Loucy (cell line): ENCODE data around the gene INF2.
A peak's percentile ranks its signal among the peaks of the same experiment; 100 is the strongest.

Experiments used
- H2AFZ ChIP-seq: fragments of 200-600 bp; sonication (generic); 2 replicates; pipeline ENCODE4 v1.6.0; 2016; ENCODE audit warnings: antibody characterized with exemption, mild to moderate bottlenecking, low read length, moderate library complexity
- H3F3A ChIP-seq: fragments of 200-600 bp; 2 replicates; pipeline ENCODE4 v1.6.0; 2016; ENCODE audit warnings: antibody characterized with exemption, low read depth, mild to moderate bottlenecking
- H3K27me3 ChIP-seq: fragments of 200-600 bp; sonication (generic); 2 replicates; pipeline ENCODE4 v1.6.1; 2014; ENCODE audit warnings: low read length, mild to moderate bottlenecking; ENCODE audit not compliant: insufficient read depth, poor library complexity, severe bottlenecking
- H3K36me3 ChIP-seq: fragments of 200-600 bp; sonication (generic); 2 replicates; pipeline ENCODE4 v1.6.1; 2016; ENCODE audit warnings: low read length; ENCODE audit not compliant: insufficient read depth
- H3K4me1 ChIP-seq: fragments of 200-600 bp; sonication (generic); 2 replicates; pipeline ENCODE4 v1.5.1; 2014; ENCODE audit warnings: low read length, mild to moderate bottlenecking; ENCODE audit not compliant: insufficient read depth, poor library complexity, severe bottlenecking
- H3K4me2 ChIP-seq: fragments of 200-600 bp; sonication (generic); 2 replicates; pipeline ENCODE4 v1.6.0; 2014; ENCODE audit warnings: antibody characterized with exemption, low read length, low read depth, mild to moderate bottlenecking; ENCODE audit not compliant: poor library complexity, severe bottlenecking
- H3K4me3 ChIP-seq: fragments of 200-600 bp; sonication (generic); 2 replicates; pipeline ENCODE4 v1.5.1; 2014; ENCODE audit warnings: low read length, mild to moderate bottlenecking, mixed read lengths; ENCODE audit not compliant: poor library complexity, severe bottlenecking
- H3K79me2 ChIP-seq: fragments of 200-600 bp; sonication (generic); 2 replicates; pipeline ENCODE4 v1.6.1; 2014; ENCODE audit warnings: low read length; ENCODE audit not compliant: insufficient read depth
- H3K9ac ChIP-seq: fragments of 200-600 bp; sonication (generic); 2 replicates; pipeline ENCODE4 v1.6.0; 2014; ENCODE audit warnings: mild to moderate bottlenecking, low read depth, low read length, moderate library complexity; ENCODE audit not compliant: poor library complexity, severe bottlenecking
- H3K9me2 ChIP-seq: fragments of 200-600 bp; sonication (generic); replicated peaks from 2 replicates; pipeline ENCODE4 v1.6.1; 2016; ENCODE audit warnings: low read depth, low read length, mixed read lengths
- H3K9me3 ChIP-seq: fragments of 200-600 bp; sonication (generic); 2 replicates; pipeline ENCODE4 v1.6.1; 2014; ENCODE audit warnings: mild to moderate bottlenecking, antibody characterized with exemption, low read length, low read depth; ENCODE audit not compliant: insufficient read depth
- H4K20me1 ChIP-seq: fragments of 200-600 bp; sonication (generic); 2 replicates; pipeline ENCODE4 v1.6.0; 2014; ENCODE audit warnings: antibody characterized with exemption, low read length, mild to moderate bottlenecking; ENCODE audit not compliant: insufficient read depth, poor library complexity, severe bottlenecking
- EZH2phosphoT487 ChIP-seq: fragments of 200-600 bp; IDR thresholded peaks from 2 replicates; pipeline ENCODE4 v1.6.1; 2018; ENCODE audit warnings: antibody characterized with exemption, mild to moderate bottlenecking, moderate library complexity, borderline replicate concordance
- TF ChIP-seq, protein P1 (sequence below): fragments of 200-600 bp; sonication (generic); conservative IDR thresholded peaks from 2 replicates; pipeline ENCODE4 v1.5.1; 2014; ENCODE audit warnings: mild to moderate bottlenecking, antibody characterized with exemption, low read length

INF2 gene

DNA sequence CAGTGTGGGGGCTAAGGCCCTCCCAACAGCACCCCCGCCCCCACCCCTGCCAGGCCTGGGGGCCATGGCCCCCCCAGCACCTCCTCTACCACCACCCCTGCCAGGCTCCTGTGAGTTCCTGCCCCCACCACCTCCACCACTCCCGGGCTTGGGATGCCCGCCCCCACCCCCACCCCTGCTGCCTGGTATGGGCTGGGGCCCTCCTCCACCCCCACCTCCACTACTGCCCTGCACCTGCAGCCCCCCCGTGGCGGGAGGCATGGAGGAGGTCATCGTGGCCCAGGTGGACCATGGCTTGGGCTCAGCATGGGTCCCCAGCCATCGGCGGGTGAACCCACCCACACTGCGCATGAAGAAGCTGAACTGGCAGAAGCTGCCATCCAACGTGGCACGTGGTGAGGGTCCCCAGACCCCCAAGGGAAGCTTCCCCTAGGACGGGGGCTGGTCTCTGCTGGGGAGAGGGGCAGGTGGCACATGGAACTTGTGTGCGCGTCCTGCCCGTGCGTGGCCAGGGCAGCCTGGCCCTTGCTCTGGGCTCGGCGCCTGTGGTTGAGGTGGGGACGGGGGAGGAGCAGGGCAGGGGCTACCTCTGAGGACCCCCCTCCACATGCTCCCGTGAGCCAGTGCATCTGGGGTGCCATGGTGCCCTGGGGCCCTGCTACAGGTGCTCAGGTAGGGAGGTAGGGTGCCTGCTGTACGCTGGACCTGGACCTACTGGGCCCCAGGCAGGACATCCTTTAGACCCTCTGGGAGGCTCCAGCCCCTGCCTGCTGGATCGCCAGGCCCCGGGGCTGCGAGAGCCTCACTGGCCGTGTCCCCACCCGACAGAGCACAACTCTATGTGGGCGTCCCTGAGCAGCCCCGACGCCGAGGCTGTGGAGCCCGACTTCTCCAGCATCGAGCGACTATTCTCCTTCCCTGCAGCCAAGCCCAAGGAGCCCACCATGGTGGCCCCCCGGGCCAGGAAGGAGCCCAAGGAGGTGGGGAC is 18.5 kb downstream of the INF2 start:
- Histone ChIP-seq H3K4me2 (no peak overlapping the region), H3K36me3 (peaks cover 26% of the 10 kb centered on the region)

DNA sequence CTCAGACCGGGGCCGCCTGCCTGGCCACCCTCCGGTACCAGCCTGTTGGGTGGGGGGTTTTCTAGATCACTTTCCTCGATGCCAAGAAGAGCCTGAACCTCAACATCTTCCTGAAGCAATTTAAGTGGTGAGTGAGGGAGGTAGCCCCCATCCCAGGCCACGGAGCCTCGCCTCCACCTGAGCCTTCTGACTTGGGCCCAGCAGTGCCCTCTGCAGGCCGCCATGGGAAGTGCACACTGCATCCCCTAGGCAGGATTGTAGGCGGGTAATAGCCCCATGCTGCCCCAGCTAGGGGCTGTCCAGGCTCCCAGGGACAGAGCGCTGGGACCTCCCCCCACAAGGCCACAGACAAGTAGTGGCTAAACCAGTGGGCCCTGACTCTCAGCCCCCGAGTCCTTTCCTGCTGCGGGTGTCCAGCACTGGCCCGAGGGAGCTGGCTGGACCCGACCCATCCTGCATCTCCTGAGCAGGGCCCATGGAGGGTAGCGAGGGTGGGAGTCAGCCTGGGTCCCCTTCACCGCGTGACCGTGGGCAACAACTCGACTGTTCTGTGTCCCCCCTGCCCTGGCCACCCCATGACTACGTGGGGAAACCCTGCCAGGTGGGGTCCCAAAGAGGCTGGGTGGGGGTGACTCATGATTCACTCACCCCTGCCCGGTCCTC is 19.3 kb downstream of the INF2 start:
- no peaks in the 10 kb centered on the region for H3F3A ChIP-seq
- TF ChIP-seq, protein P1, sequence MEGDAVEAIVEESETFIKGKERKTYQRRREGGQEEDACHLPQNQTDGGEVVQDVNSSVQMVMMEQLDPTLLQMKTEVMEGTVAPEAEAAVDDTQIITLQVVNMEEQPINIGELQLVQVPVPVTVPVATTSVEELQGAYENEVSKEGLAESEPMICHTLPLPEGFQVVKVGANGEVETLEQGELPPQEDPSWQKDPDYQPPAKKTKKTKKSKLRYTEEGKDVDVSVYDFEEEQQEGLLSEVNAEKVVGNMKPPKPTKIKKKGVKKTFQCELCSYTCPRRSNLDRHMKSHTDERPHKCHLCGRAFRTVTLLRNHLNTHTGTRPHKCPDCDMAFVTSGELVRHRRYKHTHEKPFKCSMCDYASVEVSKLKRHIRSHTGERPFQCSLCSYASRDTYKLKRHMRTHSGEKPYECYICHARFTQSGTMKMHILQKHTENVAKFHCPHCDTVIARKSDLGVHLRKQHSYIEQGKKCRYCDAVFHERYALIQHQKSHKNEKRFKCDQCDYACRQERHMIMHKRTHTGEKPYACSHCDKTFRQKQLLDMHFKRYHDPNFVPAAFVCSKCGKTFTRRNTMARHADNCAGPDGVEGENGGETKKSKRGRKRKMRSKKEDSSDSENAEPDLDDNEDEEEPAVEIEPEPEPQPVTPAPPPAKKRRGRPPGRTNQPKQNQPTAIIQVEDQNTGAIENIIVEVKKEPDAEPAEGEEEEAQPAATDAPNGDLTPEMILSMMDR, result peak; percentile 89
- TF ChIP-seq EZH2phosphoT487, result no peak
- H3K9ac ChIP-seq, result no peak overlapping the region
- H2AFZ ChIP-seq, result no peak overlapping the region
- no peaks in the 10 kb centered on the region for H3K4me1 ChIP-seq
- no peak overlapping the region for H3K4me2 ChIP-seq
- no peak overlapping the region for H3K4me3 ChIP-seq
- H4K20me1 ChIP-seq, result no peaks in the 10 kb centered on the region
- H3K9me3 ChIP-seq, result no peaks in the 10 kb centered on the region
- H3K79me2 ChIP-seq, result no peaks in the 10 kb centered on the region
- H3K36me3 ChIP-seq, result peaks cover 18% of the 10 kb centered on the region
- H3K27me3 ChIP-seq, result no peaks in the 10 kb centered on the region
- no peaks in the 10 kb centered on the region for H3K9me2 ChIP-seq

More for the DNA sequence above, 18.5 kb downstream of the INF2 start:
- no peaks in the 10 kb centered on the region for H4K20me1 ChIP-seq
- no peaks in the 10 kb centered on the region for H3K4me1 ChIP-seq
- no peaks in the 10 kb centered on the region for H3F3A ChIP-seq
- no peaks in the 10 kb centered on the region for H3K79me2 ChIP-seq
- TF ChIP-seq EZH2phosphoT487, result no peak
- TF ChIP-seq, protein P1, result no peak
- H3K27me3 ChIP-seq, result no peaks in the 10 kb centered on the region
- no peaks in the 10 kb centered on the region for H3K9me3 ChIP-seq
- no peak overlapping the region for H3K9ac ChIP-seq
- H2AFZ ChIP-seq, result no peak overlapping the region
- no peaks in the 10 kb centered on the region for H3K9me2 ChIP-seq
- H3K4me3 ChIP-seq, result no peak overlapping the region

DNA sequence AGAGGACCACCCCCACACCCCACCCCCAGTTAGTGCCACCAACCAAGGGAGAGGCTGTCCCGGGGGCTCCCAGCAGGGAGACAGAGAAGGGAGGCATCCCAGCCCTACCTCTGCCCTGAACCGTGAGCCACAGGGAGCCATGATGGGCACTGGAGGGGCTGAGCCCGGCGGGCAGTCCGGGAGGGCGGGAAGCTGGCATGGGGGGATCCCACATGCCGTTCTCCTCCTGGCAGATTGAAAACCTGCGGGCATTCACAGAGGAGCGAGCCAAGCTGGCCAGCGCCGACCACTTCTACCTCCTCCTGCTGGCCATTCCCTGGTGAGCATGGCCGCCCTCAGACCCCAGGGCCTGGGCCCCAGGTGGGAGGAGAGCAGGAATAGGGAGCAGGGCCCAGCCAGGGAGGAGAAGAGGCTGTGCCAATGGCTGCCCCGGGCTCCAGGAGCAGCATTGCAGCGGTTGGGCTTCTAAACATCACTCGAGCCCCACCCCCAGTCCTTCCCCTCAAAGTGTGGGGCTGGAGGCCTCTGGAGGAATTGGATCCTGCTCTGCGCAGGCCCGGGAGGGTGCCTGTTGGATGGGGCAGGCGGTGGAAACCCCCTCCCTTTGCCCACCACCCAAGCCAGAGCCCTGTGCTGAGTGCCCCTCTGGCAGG is 20.1 kb downstream of the INF2 start:
- Histone ChIP-seq H3K4me1 (no peaks in the 10 kb centered on the region), H3F3A (no peaks in the 10 kb centered on the region), H2AFZ (no peak overlapping the region), H3K9me2 (no peaks in the 10 kb centered on the region), H3K4me3 (no peak overlapping the region), H3K4me2 (no peak overlapping the region), H3K79me2 (no peaks in the 10 kb centered on the region), H3K27me3 (no peaks in the 10 kb centered on the region), H3K36me3 (peaks cover 13% of the 10 kb centered on the region), H3K9me3 (no peaks in the 10 kb centered on the region), H3K9ac (no peak overlapping the region), H4K20me1 (no peaks in the 10 kb centered on the region)
- TF ChIP-seq, protein P1, result no peak
- TF ChIP-seq EZH2phosphoT487, result no peak
